Measurements from ENCODE around the gene TAF5L.

- TF ChIP-seq, protein P1, sequence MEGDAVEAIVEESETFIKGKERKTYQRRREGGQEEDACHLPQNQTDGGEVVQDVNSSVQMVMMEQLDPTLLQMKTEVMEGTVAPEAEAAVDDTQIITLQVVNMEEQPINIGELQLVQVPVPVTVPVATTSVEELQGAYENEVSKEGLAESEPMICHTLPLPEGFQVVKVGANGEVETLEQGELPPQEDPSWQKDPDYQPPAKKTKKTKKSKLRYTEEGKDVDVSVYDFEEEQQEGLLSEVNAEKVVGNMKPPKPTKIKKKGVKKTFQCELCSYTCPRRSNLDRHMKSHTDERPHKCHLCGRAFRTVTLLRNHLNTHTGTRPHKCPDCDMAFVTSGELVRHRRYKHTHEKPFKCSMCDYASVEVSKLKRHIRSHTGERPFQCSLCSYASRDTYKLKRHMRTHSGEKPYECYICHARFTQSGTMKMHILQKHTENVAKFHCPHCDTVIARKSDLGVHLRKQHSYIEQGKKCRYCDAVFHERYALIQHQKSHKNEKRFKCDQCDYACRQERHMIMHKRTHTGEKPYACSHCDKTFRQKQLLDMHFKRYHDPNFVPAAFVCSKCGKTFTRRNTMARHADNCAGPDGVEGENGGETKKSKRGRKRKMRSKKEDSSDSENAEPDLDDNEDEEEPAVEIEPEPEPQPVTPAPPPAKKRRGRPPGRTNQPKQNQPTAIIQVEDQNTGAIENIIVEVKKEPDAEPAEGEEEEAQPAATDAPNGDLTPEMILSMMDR (IDR thresholded peaks at IDR 0.05 in 8 of 11, conservative IDR thresholded peaks at IDR 0.05 in 3 of 11): no peak
- TF ChIP-seq POLR2A (IDR thresholded peaks at IDR 0.05) (no peak), POLR2AphosphoS5 (IDR thresholded peaks at IDR 0.05) (no peak)
Observed at GRCh38 chr1:229608590-229608989, 17.3 kb downstream of the TAF5L start.

Measured in spleen (tissue), 7 donors.